Karpas-422 (cell line): ENCODE data around the gene SRP9. TPM values are rescaled to one million over a fixed set of nuclear protein-coding genes. Genes with fewer than 3 reads are reported as not detected.

Source experiments
- DNase-seq: peaks from one replicate; pipeline ENCODE4 v3.0.0-alpha.2; 2015
- H2AFZ ChIP-seq: fragments of 200-600 bp; sonication (generic); 2 replicates; pipeline ENCODE4 v1.6.1; 2014; ENCODE audit warnings: antibody characterized with exemption, low read length, mixed read lengths
- H3K27ac ChIP-seq: fragments of 200-600 bp; sonication (generic); 2 replicates; pipeline ENCODE4 v1.5.1; 2014; ENCODE audit warnings: mild to moderate bottlenecking, low read length, moderate library complexity
- H3K27me3 ChIP-seq: fragments of 200-600 bp; sonication (generic); 2 replicates; pipeline ENCODE4 v1.6.1; 2014; ENCODE audit warnings: low read length, mixed read lengths
- H3K36me3 ChIP-seq: fragments of 200-600 bp; sonication (generic); 2 replicates; pipeline ENCODE4 v1.6.1; 2014; ENCODE audit warnings: low read length, mixed read lengths; ENCODE audit not compliant: insufficient read depth
- H3K4me1 ChIP-seq: fragments of 200-600 bp; sonication (generic); 2 replicates; pipeline ENCODE4 v1.6.1; 2014; ENCODE audit warnings: mild to moderate bottlenecking, low read length, mixed read lengths
- H3K4me2 ChIP-seq: fragments of 200-600 bp; sonication (generic); 2 replicates; pipeline ENCODE4 v1.6.1; 2014; ENCODE audit warnings: low read length, low read depth, mild to moderate bottlenecking; ENCODE audit not compliant: poor library complexity, severe bottlenecking
- H3K4me3 ChIP-seq: fragments of 200-600 bp; sonication (generic); 2 replicates; pipeline ENCODE4 v1.5.1; 2014; ENCODE audit warnings: mild to moderate bottlenecking, antibody characterized with exemption, low read length, mixed read lengths
- H3K79me2 ChIP-seq: fragments of 200-600 bp; sonication (generic); 2 replicates; pipeline ENCODE4 v1.6.1; 2014; ENCODE audit warnings: mild to moderate bottlenecking, low read length, mixed read lengths
- H3K9ac ChIP-seq: fragments of 200-600 bp; sonication (generic); 2 replicates; pipeline ENCODE4 v1.6.0; 2014; ENCODE audit warnings: low read length
- H3K9me2 ChIP-seq: fragments of 200-600 bp; sonication (generic), shearing (Covaris generic); replicated peaks from 2 replicates; pipeline ENCODE4 v1.6.0; 2014; ENCODE audit warnings: mild to moderate bottlenecking, low read length, moderate library complexity; ENCODE audit not compliant: insufficient read depth
- H3K9me3 ChIP-seq: fragments of 300-700, 200-600 bp; sonication (generic); 2 replicates; pipeline ENCODE4 v1.6.1; 2014; ENCODE audit warnings: low read length, mixed read lengths
- H4K20me1 ChIP-seq: fragments of 200-600 bp; sonication (generic); 2 replicates; pipeline ENCODE4 v1.6.1; 2014; ENCODE audit warnings: mild to moderate bottlenecking, antibody characterized with exemption, low read length, low read depth; ENCODE audit not compliant: insufficient read depth
- total RNA-seq: library from RNA; depleted of rRNA; stranded (reverse); fragments of >200 nt; shearing (Covaris generic); gene quantifications from 2 replicates; pipeline ENCODE4 v1.2.3, GENCODE V29; 2014; ENCODE audit warnings: low replicate concordance; rRNA removed

Gene SRP9, protein sequence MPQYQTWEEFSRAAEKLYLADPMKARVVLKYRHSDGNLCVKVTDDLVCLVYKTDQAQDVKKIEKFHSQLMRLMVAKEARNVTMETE
- 105 and 245 TPM in 2 replicates for total RNA-seq

GRCh38 chr1:225777583-225778336 lies at the start of gene SRP9:
Gene SRP9 (plus strand): TSS chr1:225777826. CDS start chr1:225777941, 115 bp downstream.
- peaks cover 30% of the 10 kb centered on the region for H3K36me3 ChIP-seq
- peak within 1 kb of the TSS; percentile 91; the same call in 1 of the 2 replicates for H2AFZ ChIP-seq
- peaks cover 49% of the 10 kb centered on the region for H3K79me2 ChIP-seq
- no peaks in the 10 kb centered on the region for H3K27me3 ChIP-seq
- H3K9me3 ChIP-seq = no peaks in the 10 kb centered on the region
- peaks cover 21% of the 10 kb centered on the region for H3K4me1 ChIP-seq
- peak within 1 kb of the TSS; percentile 87 for H3K27ac ChIP-seq
- H3K4me2 ChIP-seq = peak within 1 kb of the TSS; percentile 81
- H3K9ac ChIP-seq = peak within 1 kb of the TSS; percentile 98
- DNase-seq = peak; percentile 100
- peaks cover 3% of the 10 kb centered on the region; the same call in 1 of the 2 replicates for H4K20me1 ChIP-seq
- H3K4me3 ChIP-seq = peak within 1 kb of the TSS; percentile 95
- no peaks in the 10 kb centered on the region for H3K9me2 ChIP-seq

GRCh38 chr1:225731491-225731890 lies 46.1 kb upstream of the SRP9 start:
- Histone ChIP-seq H3K36me3 (no peaks in the 10 kb centered on the region), H3K27ac (no peak overlapping the region), H3K4me2 (no peak overlapping the region), H3K79me2 (no peaks in the 10 kb centered on the region), H3K27me3 (no peaks in the 10 kb centered on the region), H3K9me2 (no peaks in the 10 kb centered on the region), H4K20me1 (no peaks in the 10 kb centered on the region), H3K4me3 (no peak overlapping the region), H3K9me3 (no peaks in the 10 kb centered on the region), H3K4me1 (no peaks in the 10 kb centered on the region), H3K9ac (no peak overlapping the region), H2AFZ (no peak overlapping the region)
- DNase-seq = no peak

DNA sequence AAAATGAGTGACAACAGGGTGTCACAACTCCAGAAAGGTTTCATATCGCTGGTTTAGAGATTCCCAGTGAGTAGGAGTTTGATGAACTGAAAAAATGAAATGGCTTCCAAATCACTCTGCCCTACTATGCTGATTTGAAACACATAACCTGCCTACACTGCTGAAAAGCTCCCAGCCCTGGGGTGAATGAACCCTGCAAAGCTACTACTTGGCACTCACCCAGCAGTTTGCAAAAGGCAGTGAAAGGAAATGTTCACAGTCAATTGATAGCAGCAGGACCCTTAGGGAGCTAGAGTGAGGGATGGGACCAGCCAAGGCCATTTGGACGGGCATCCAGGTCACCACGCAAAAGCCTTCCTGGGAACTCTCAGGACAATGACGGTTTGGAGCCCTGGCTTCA lies 44.4 kb upstream of the SRP9 start:
- H3K36me3 ChIP-seq = no peaks in the 10 kb centered on the region
- H3K9me2 ChIP-seq = no peaks in the 10 kb centered on the region
- no peaks in the 10 kb centered on the region for H3K79me2 ChIP-seq
- no peak overlapping the region for H3K4me3 ChIP-seq
- H3K9me3 ChIP-seq = no peaks in the 10 kb centered on the region
- H2AFZ ChIP-seq = no peak overlapping the region
- H3K27me3 ChIP-seq = no peaks in the 10 kb centered on the region
- DNase-seq = no peak
- H3K27ac ChIP-seq = no peak overlapping the region
- H3K4me2 ChIP-seq = no peak overlapping the region
- no peaks in the 10 kb centered on the region for H3K4me1 ChIP-seq
- no peaks in the 10 kb centered on the region for H4K20me1 ChIP-seq
- H3K9ac ChIP-seq = no peak overlapping the region

- Histone ChIP-seq H4K20me1 (no peaks in the 10 kb centered on the region), H3K9ac (no peak overlapping the region), H2AFZ (no peak overlapping the region), H3K9me3 (no peaks in the 10 kb centered on the region), H3K4me3 (no peak overlapping the region), H3K27me3 (no peaks in the 10 kb centered on the region), H3K4me1 (no peaks in the 10 kb centered on the region), H3K79me2 (no peaks in the 10 kb centered on the region), H3K9me2 (no peaks in the 10 kb centered on the region), H3K4me2 (no peak overlapping the region), H3K27ac (no peak overlapping the region), H3K36me3 (no peaks in the 10 kb centered on the region)
- no peak for DNase-seq
These were observed 42.1 kb upstream of the SRP9 start for GRCh38 chr1:225735252-225736149.

GRCh38 chr1:225736437-225737098 lies 41.1 kb upstream of the SRP9 start:
- H3K9me2 ChIP-seq = no peaks in the 10 kb centered on the region
- H3K27me3 ChIP-seq = no peaks in the 10 kb centered on the region
- H3K4me1 ChIP-seq = no peaks in the 10 kb centered on the region
- H3K36me3 ChIP-seq = no peaks in the 10 kb centered on the region
- no peak overlapping the region for H3K4me2 ChIP-seq
- no peaks in the 10 kb centered on the region for H3K79me2 ChIP-seq
- H3K9me3 ChIP-seq = no peaks in the 10 kb centered on the region
- no peak for DNase-seq
- no peak overlapping the region for H2AFZ ChIP-seq
- no peak overlapping the region for H3K27ac ChIP-seq
- no peaks in the 10 kb centered on the region for H4K20me1 ChIP-seq
- H3K9ac ChIP-seq = no peak overlapping the region
- no peak overlapping the region for H3K4me3 ChIP-seq

DNA sequence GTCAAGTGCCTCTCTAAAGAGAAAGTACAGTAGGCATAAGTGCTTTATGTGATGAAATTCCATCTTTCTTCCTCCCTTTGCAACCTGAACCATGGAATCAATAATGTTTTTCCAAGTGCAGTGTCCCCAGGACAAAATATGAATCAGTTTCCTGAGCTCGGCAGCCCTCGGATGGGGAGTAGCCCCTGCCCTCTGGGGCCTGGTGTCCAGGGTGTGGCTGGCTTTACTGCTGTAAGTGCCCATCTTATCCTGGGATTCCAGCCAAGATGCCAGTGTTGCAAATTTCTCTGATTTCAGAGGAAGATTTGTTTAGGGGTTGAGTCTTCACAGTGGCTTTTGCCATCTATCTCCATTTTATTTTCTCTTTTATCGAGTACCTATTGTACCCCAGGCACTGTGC lies 40.5 kb upstream of the SRP9 start:
- H3K4me2 ChIP-seq = no peak overlapping the region
- no peaks in the 10 kb centered on the region for H3K9me3 ChIP-seq
- no peaks in the 10 kb centered on the region for H3K36me3 ChIP-seq
- H3K9me2 ChIP-seq = no peaks in the 10 kb centered on the region
- no peak overlapping the region for H3K27ac ChIP-seq
- H3K4me1 ChIP-seq = no peaks in the 10 kb centered on the region
- H3K9ac ChIP-seq = no peak overlapping the region
- no peaks in the 10 kb centered on the region for H4K20me1 ChIP-seq
- no peak for DNase-seq
- no peak overlapping the region for H3K4me3 ChIP-seq
- H2AFZ ChIP-seq = no peak overlapping the region
- no peaks in the 10 kb centered on the region for H3K27me3 ChIP-seq
- no peaks in the 10 kb centered on the region for H3K79me2 ChIP-seq

DNA sequence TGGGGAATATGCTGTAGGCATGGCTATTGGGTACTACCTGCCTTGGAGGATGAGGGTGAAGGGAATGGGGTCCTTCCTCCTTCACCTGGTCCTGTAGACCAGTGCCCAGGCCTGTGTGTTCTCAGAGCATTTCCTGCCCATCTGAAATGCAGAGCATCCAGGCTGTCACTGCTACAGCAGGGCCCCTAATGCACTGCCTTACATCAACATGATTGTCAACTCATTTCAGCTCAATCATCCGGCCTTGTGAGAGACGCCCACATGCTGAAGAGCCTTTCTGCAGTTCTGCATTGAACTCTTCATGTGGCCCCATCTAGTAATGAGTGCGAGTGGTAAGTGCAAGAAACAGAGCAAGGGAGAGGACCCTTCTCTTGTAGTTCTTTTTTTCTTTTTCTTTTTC lies 39.8 kb upstream of the SRP9 start:
- Histone ChIP-seq H3K4me2 (no peak overlapping the region), H3K79me2 (no peaks in the 10 kb centered on the region), H3K4me3 (no peak overlapping the region), H3K27me3 (no peaks in the 10 kb centered on the region), H2AFZ (no peak overlapping the region), H4K20me1 (no peaks in the 10 kb centered on the region), H3K9me2 (no peaks in the 10 kb centered on the region), H3K9ac (no peak overlapping the region), H3K9me3 (no peaks in the 10 kb centered on the region), H3K36me3 (no peaks in the 10 kb centered on the region), H3K4me1 (no peaks in the 10 kb centered on the region), H3K27ac (no peak overlapping the region)
- no peak for DNase-seq

GRCh38 chr1:225738763-225739162 lies 38.9 kb upstream of the SRP9 start:
- Histone ChIP-seq H3K4me2 (no peak overlapping the region), H3K9ac (no peak overlapping the region)

More at GRCh38 chr1:225738763-225739162, 38.9 kb upstream of the SRP9 start:
- no peaks in the 10 kb centered on the region for H3K27me3 ChIP-seq
- no peaks in the 10 kb centered on the region for H3K9me2 ChIP-seq
- H3K9me3 ChIP-seq = no peaks in the 10 kb centered on the region
- H4K20me1 ChIP-seq = no peaks in the 10 kb centered on the region
- H3K4me1 ChIP-seq = no peaks in the 10 kb centered on the region
- no peak overlapping the region for H2AFZ ChIP-seq
- H3K36me3 ChIP-seq = no peaks in the 10 kb centered on the region
- H3K4me3 ChIP-seq = no peak overlapping the region
- H3K79me2 ChIP-seq = no peaks in the 10 kb centered on the region
- DNase-seq = no peak
- H3K27ac ChIP-seq = no peak overlapping the region
